CD14-positive monocyte (primary cell): ENCODE data around the gene DDAH1. TPM values are rescaled to one million over a fixed set of nuclear protein-coding genes. Genes with fewer than 3 reads are reported as not detected.

ENCODE experiments used
- DNase-seq, 3 donors: peaks; one replicate each; pipeline ENCODE4 v3.0.0-alpha.2; 2011 to 2022
- H2AFZ ChIP-seq: 2 replicates; pipeline ENCODE4 v1.6.0; 2012; ENCODE audit warnings: mild to moderate bottlenecking, low read depth, low read length, inconsistent platforms; ENCODE audit not compliant: insufficient read depth, poor library complexity, severe bottlenecking
- H3K27ac ChIP-seq, 2 donors: 1 replicate in 1 of 2; 2 replicates in 1 of 2; pipeline ENCODE4 v1.5.1; 2012 to 2013; ENCODE audit warnings: low read length in 2 of 2, control low read depth in 1 of 2, inconsistent platforms in 1 of 2, low read depth in 1 of 2, mild to moderate bottlenecking in 1 of 2
- H3K27me3 ChIP-seq, 2 donors: one replicate each; pipeline versions ENCODE4 v1.6.0 to v1.6.1; 2011 to 2013; ENCODE audit warnings: low read length in 2 of 2; ENCODE audit not compliant: control insufficient read depth in 2 of 2, insufficient read depth in 2 of 2
- H3K36me3 ChIP-seq, 2 donors: replicated peaks in 1 of 2; 1 replicate in 1 of 2; 2 replicates in 1 of 2; pipeline versions ENCODE4 v1.5.1 to v1.6.1; 2012 to 2013; ENCODE audit warnings: low read length in 2 of 2, control low read depth in 1 of 2, inconsistent platforms in 1 of 2, mild to moderate bottlenecking in 1 of 2; ENCODE audit not compliant: insufficient read depth in 2 of 2, control insufficient read depth in 1 of 2
- H3K4me1 ChIP-seq, 2 donors: 1 replicate in 1 of 2; 2 replicates in 1 of 2; pipeline versions ENCODE4 v1.5.1 to v1.6.1; 2012 to 2013; ENCODE audit warnings: low read length in 2 of 2, control low read depth in 1 of 2, inconsistent platforms in 1 of 2, mild to moderate bottlenecking in 1 of 2, moderate library complexity in 1 of 2; ENCODE audit not compliant: insufficient read depth in 2 of 2, control insufficient read depth in 1 of 2
- H3K4me2 ChIP-seq: replicated peaks from 2 replicates; pipeline ENCODE3; 2012; ENCODE audit warnings: low read length, moderate library complexity, mild to moderate bottlenecking; ENCODE audit not compliant: poor library complexity, severe bottlenecking; ENCODE audit errors: extremely low read depth
- H3K4me3 ChIP-seq, 3 experiments: fragments of 200-600 bp in 1 of 3; sonication (generic) in 1 of 3; replicated peaks in 1 of 3; 1 replicate in 2 of 3; 2 replicates in 1 of 3; pipeline ENCODE4 v1.5.1; 2011 to 2013; ENCODE audit warnings: low read length in 3 of 3, mild to moderate bottlenecking in 3 of 3, control low read depth in 2 of 3, low read depth in 2 of 3, inconsistent platforms in 1 of 3, moderate library complexity in 1 of 3
- H3K79me2 ChIP-seq: 2 replicates; pipeline ENCODE4 v1.6.0; 2012; ENCODE audit warnings: mild to moderate bottlenecking, control low read depth, inconsistent platforms, low read length, moderate library complexity; ENCODE audit not compliant: insufficient read depth
- H3K9ac ChIP-seq: 2 replicates; pipeline ENCODE4 v1.6.0; 2017; ENCODE audit warnings: low read length, mild to moderate bottlenecking; ENCODE audit not compliant: insufficient read depth, poor library complexity, severe bottlenecking
- H3K9me3 ChIP-seq, 2 donors: replicated peaks in 1 of 2; 1 replicate in 1 of 2; 2 replicates in 1 of 2; pipeline versions ENCODE4 v1.5.1 to v1.6.1; 2012 to 2013; ENCODE audit warnings: low read length in 2 of 2, control low read depth in 1 of 2; ENCODE audit not compliant: control insufficient read depth in 1 of 2, insufficient read depth in 1 of 2
- H4K20me1 ChIP-seq: 2 replicates; pipeline ENCODE4 v1.6.0; 2012; ENCODE audit warnings: mild to moderate bottlenecking, low read length, control low read depth, moderate library complexity; ENCODE audit not compliant: insufficient read depth
- H3K27ac Mint-ChIP-seq, 7 donors: one replicate each; pipeline ENCODE4 v1.8.0; 2020; ENCODE audit warnings: mild to moderate bottlenecking in 7 of 7, mixed read lengths in 7 of 7, moderate library complexity in 6 of 7, inconsistent platforms in 2 of 7
- H3K27me3 Mint-ChIP-seq, 3 donors: one replicate each; pipeline ENCODE4 v1.8.0; 2021 to 2022; ENCODE audit warnings: low read depth in 3 of 3, mild to moderate bottlenecking in 3 of 3, mixed read lengths in 3 of 3, moderate library complexity in 3 of 3, inconsistent platforms in 1 of 3
- H3K36me3 Mint-ChIP-seq, 2 donors: one replicate each; pipeline ENCODE4 v1.8.0; 2020; ENCODE audit warnings: mixed read lengths in 2 of 2, inconsistent platforms in 1 of 2, mild to moderate bottlenecking in 1 of 2
- H3K4me1 Mint-ChIP-seq: one replicate; pipeline ENCODE4 v1.8.0; 2020; ENCODE audit warnings: mild to moderate bottlenecking, mixed read lengths
- H3K4me3 Mint-ChIP-seq, 2 donors: one replicate each; pipeline ENCODE4 v1.8.0; 2020; ENCODE audit warnings: mild to moderate bottlenecking in 2 of 2, mixed read lengths in 2 of 2, moderate library complexity in 1 of 2
- H3K9me3 Mint-ChIP-seq, 7 donors: one replicate each; pipeline ENCODE4 v1.8.0; 2020 to 2022; ENCODE audit warnings: mixed read lengths in 7 of 7, mild to moderate bottlenecking in 6 of 7, moderate library complexity in 6 of 7, inconsistent platforms in 2 of 7
- CTCF ChIP-seq: fragments of 200-600 bp; IDR thresholded peaks from one replicate; pipeline ENCODE4 v1.8.0; 2022; ENCODE audit warnings: antibody characterized with exemption, mild to moderate bottlenecking
- WGBS: methylation state at CpG from one replicate; pipeline ENCODE4 v1.1.5; 2013; ENCODE audit warnings: missing lambda C conversion rate; ENCODE audit not compliant: insufficient coverage; 5-methylcytosine and 5-hydroxymethylcytosine counted together
- intact Hi-C, 2 donors: fragments of 100-400 bp; cut with micrococcal nuclease; formaldehyde crosslinking; loops; one replicate each; pipeline versions ENCODE4 v1.15.0 to v1.15.1; 2023
- polyA plus RNA-seq, 3 donors: library from polyadenylated mRNA; depleted of rRNA in 1 of 3; unstranded in 2 of 3; stranded (reverse) in 1 of 3; fragments of 300-500 nt in 2 of 3; fragments of >200 nt in 1 of 3; fragmentation: Illumina TruSeq in 2 of 3; gene quantifications; 1 replicate in 2 of 3; 2 replicates in 1 of 3; pipeline ENCODE4 v1.2.3, GENCODE V29; 2012 to 2021

The DDAH1 gene
- polyA plus RNA-seq, 3 donors = not detected

GRCh38 chr1:85344256-85344694, 120.7 kb downstream of the DDAH1 start:
- Mint-ChIP-seq H3K27ac (no peak overlapping the region), H3K9me3 (peaks cover 0 to 2% (median 0%) of the 10 kb centered on the region in 7 donors), H3K4me1 (no peaks in the 10 kb centered on the region), H3K4me3 (no peak overlapping the region), H3K27me3 (peaks cover 16 to 33% (median 18%) of the 10 kb centered on the region in 3 donors), H3K36me3 (no peaks in the 10 kb centered on the region)
- Histone ChIP-seq H2AFZ (no peak overlapping the region), H3K9me3 (no peaks in the 10 kb centered on the region), H3K27ac (no peak overlapping the region), H3K4me3 (no peak overlapping the region), H3K79me2 (no peaks in the 10 kb centered on the region), H3K4me1 (no peaks in the 10 kb centered on the region), H4K20me1 (no peaks in the 10 kb centered on the region), H3K9ac (no peak overlapping the region), H3K27me3 (peaks cover 20 to 38% of the 10 kb centered on the region in 2 donors), H3K36me3 (no peaks in the 10 kb centered on the region), H3K4me2 (no peak overlapping the region)
- intact Hi-C loops = no loop called here
- DNase-seq = no peak
- no CpG with 5 or more reads among the region's 3 CpGs for WGBS
- peak; percentile 26 for TF ChIP-seq CTCF

DNA sequence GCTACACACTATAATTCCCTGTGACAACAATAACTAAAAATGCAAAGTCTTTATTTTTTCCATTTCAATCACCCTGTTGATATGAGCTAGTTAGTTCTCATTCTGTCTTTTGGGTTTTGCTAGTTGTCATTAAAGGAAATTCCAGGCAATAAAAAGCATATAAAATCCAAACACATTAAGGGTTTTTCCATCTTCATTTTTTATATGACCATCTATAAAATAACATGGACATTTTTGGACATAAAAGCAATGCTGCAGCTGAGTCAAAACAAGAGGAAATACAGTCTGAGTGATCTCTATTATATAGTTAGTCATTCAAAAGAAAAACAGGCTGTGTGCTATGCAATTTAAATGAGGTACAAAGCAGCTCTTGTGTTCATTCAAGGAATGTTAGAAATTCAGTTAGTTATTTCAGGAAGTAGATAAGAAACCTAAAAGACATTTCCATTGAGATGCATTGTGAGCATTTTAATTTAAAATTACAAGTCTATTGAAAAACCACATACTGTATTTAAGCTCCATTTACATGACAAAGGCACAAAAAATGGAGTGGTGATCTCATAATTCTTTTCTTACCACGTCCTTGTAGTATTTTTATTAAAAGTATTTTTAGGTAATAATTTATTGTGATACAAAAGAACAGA, 121.2 kb downstream of the DDAH1 start:
- peaks cover 20 to 38% (median 20%) of the 10 kb centered on the region in 3 donors for H3K27me3 Mint-ChIP-seq
- no peak for TF ChIP-seq CTCF

More for the DNA sequence above, 121.2 kb downstream of the DDAH1 start:
- no peak overlapping the region for H3K4me3 Mint-ChIP-seq
- H3K36me3 Mint-ChIP-seq = no peaks in the 10 kb centered on the region
- H4K20me1 ChIP-seq = no peaks in the 10 kb centered on the region
- DNase-seq = no peak
- no CpG with 5 or more reads among the region's 1 CpG for WGBS
- intact Hi-C loops = no loop called here
- no peaks in the 10 kb centered on the region for H3K9me3 ChIP-seq
- peaks cover 23 to 42% of the 10 kb centered on the region in 2 donors for H3K27me3 ChIP-seq
- H3K4me1 Mint-ChIP-seq = no peaks in the 10 kb centered on the region
- no peaks in the 10 kb centered on the region for H3K79me2 ChIP-seq
- no peaks in the 10 kb centered on the region for H3K4me1 ChIP-seq
- H3K36me3 ChIP-seq = no peaks in the 10 kb centered on the region
- H3K9ac ChIP-seq = no peak overlapping the region
- H2AFZ ChIP-seq = no peak overlapping the region
- no peak overlapping the region for H3K27ac Mint-ChIP-seq
- no peak overlapping the region for H3K27ac ChIP-seq
- no peak overlapping the region for H3K4me2 ChIP-seq
- H3K4me3 ChIP-seq = no peak overlapping the region
- peaks cover 0 to 2% (median 0%) of the 10 kb centered on the region in 7 donors for H3K9me3 Mint-ChIP-seq
